Measurements from ENCODE around the gene ALKBH3. TPM values are rescaled to one million over a fixed set of nuclear protein-coding genes. Genes with fewer than 3 reads are reported as not detected.

ALKBH3 gene
- total RNA-seq, 1 donor from 2014 or later: 22.0 TPM

DNA sequence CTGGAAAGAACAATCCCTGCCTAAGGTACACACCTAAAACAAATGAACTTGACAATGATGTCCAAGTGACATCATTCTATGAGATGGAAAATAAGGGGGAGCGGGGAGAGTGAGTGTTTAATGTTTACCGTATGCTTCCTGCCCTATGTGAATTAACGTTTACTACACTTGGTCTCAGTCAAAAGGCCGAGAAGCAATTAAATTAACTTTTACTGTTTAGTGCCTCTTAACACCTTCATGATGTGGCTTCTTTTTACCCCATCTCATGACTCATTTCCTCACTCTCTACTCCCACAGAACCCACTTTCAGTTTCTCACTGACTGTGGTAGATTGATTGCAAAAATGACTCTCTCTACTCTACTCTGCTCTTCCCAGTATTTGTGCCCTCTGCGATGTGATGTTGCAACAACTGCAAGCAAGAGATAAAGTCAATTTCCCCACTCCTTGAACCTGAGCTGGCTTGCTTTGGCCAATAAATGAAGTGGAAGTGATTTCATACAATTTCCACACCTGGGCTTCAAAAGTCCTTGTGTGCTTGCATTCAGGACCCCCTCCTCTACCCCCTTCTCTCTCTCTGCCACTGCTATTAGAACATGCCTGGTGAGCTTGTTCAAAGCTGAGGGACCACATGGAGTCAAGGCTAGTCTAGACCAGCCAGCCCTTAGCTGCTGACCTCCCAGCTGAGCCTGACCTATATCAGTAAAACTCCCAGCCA lies 11.6 kb upstream of the ALKBH3 start:
- no peak for DNase-seq (ENCODE audit: low spot score, unreplicated experiment)
- no peak for TF ChIP-seq CTCF (IDR thresholded peaks at IDR 0.05; ENCODE audit: unreplicated experiment)
- no peaks in the 10 kb centered on the region for H3K9me3 Mint-ChIP-seq (ENCODE audit: low read depth)
- no peak overlapping the region for H3K4me3 Mint-ChIP-seq (ENCODE audit: low read depth)
- H3K36me3 Mint-ChIP-seq (ENCODE audit: insufficient read depth): no peaks in the 10 kb centered on the region
- H3K4me1 Mint-ChIP-seq (ENCODE audit: low read depth): no peaks in the 10 kb centered on the region
- H3K27ac Mint-ChIP-seq: no peak overlapping the region
- H3K27me3 Mint-ChIP-seq: peaks cover 61% of the 10 kb centered on the region

DNA sequence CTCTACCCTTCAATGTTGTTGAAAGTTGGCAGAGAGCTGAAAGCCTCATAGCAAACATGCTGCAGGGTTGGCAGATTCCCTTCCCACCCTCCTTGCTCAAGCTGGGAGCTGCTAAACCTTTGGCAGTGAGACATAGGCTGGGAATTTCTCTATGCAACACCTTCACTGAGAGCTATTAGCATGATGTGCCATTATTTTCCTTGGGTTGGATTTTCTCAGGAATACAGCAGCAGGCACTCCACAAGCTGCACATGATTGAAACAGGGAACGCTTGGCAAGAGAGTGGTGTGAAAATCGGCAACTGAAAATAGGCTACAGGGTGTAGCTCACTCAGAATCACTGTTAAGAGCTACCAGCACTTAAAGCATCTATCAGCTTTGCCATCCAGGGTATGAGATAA lies 9.6 kb upstream of the ALKBH3 start:
- no peak for TF ChIP-seq CTCF (IDR thresholded peaks at IDR 0.05; ENCODE audit: unreplicated experiment)
- Mint-ChIP-seq H3K36me3 (ENCODE audit: insufficient read depth) (no peaks in the 10 kb centered on the region), H3K9me3 (ENCODE audit: low read depth) (no peaks in the 10 kb centered on the region), H3K27me3 (peaks cover 73% of the 10 kb centered on the region), H3K27ac (no peak overlapping the region), H3K4me3 (ENCODE audit: low read depth) (no peak overlapping the region), H3K4me1 (ENCODE audit: low read depth) (no peaks in the 10 kb centered on the region)
- DNase-seq (ENCODE audit: low spot score, unreplicated experiment): no peak

- TF ChIP-seq CTCF (IDR thresholded peaks at IDR 0.05; ENCODE audit: unreplicated experiment): no peak
- Mint-ChIP-seq H3K36me3 (ENCODE audit: insufficient read depth) (no peaks in the 10 kb centered on the region), H3K27ac (no peak overlapping the region), H3K4me3 (ENCODE audit: low read depth) (no peak overlapping the region), H3K27me3 (peaks cover 81% of the 10 kb centered on the region), H3K4me1 (ENCODE audit: low read depth) (no peaks in the 10 kb centered on the region), H3K9me3 (ENCODE audit: low read depth) (no peaks in the 10 kb centered on the region)
- no peak for DNase-seq (ENCODE audit: low spot score, unreplicated experiment)
These were observed 7.6 kb upstream of the ALKBH3 start for GRCh38 chr11:43872995-43873394.

DNA sequence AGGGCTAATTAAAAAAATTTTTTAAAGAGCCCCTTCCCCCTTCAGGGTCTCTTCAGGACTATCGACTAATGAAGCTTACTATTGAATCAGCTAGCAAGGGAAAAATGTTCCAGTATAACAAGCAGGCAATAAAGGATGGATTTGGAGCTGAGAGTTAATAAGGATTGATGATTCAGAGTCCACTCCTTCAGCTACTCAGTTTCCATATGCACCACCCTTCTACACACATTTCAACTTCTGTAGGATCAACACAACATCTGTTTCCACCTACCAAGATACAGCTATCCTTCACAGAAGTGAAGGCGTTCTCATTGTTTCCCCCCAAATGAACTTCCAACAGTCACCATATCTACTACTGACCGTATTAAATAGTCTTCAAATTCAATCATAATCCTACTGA lies 6.6 kb upstream of the ALKBH3 start:
- H3K4me3 Mint-ChIP-seq (ENCODE audit: low read depth): no peak overlapping the region
- H3K27me3 Mint-ChIP-seq: peaks cover 85% of the 10 kb centered on the region
- H3K27ac Mint-ChIP-seq: no peak overlapping the region
- H3K36me3 Mint-ChIP-seq (ENCODE audit: insufficient read depth): no peaks in the 10 kb centered on the region
- no peak for DNase-seq (ENCODE audit: low spot score, unreplicated experiment)
- no peaks in the 10 kb centered on the region for H3K4me1 Mint-ChIP-seq (ENCODE audit: low read depth)
- no peaks in the 10 kb centered on the region for H3K9me3 Mint-ChIP-seq (ENCODE audit: low read depth)
- no peak for TF ChIP-seq CTCF (IDR thresholded peaks at IDR 0.05; ENCODE audit: unreplicated experiment)

- Mint-ChIP-seq H3K4me1 (ENCODE audit: low read depth) (no peaks in the 10 kb centered on the region), H3K27ac (no peak overlapping the region), H3K9me3 (ENCODE audit: low read depth) (no peaks in the 10 kb centered on the region), H3K36me3 (ENCODE audit: insufficient read depth) (no peaks in the 10 kb centered on the region), H3K27me3 (peaks cover 85% of the 10 kb centered on the region), H3K4me3 (ENCODE audit: low read depth) (no peak overlapping the region)
- DNase-seq (ENCODE audit: low spot score, unreplicated experiment): no peak
- TF ChIP-seq CTCF (IDR thresholded peaks at IDR 0.05; ENCODE audit: unreplicated experiment): no peak
These were observed 5.9 kb upstream of the ALKBH3 start for GRCh38 chr11:43874738-43875137.
